GM12878 (cell line): Measurements from ENCODE around the gene FKTN. TPM values are rescaled to one million over a fixed set of nuclear protein-coding genes. Genes with fewer than 3 reads are reported as not detected.

Experiments used
- ATAC-seq: fragments of 200-7000 bp; cut with Tn5 transposase; 3 replicates; pipeline ENCODE4 v1.9.1; 2020; ENCODE audit warnings: mild to moderate bottlenecking, moderate library complexity
- BruUV-seq: library from RNA; stranded (reverse); fragments of 400-500 nt; replicated peaks from 2 replicates; lab custom pipeline; 2021; lab: Mats Ljungman, UMichigan
- CTCF ChIA-PET: fragments of 300-600 bp; sonication (Branson Sonifier 250); formaldehyde crosslinking; extraction: SDS; loops from one replicate; lab custom pipeline; 2021; ENCODE audit warnings: inconsistent platforms; lab: Yijun Ruan, JAX
- POLR2A ChIA-PET: fragments of 350-600 bp; formaldehyde crosslinking; extraction: SDS; loops from one replicate; lab custom pipeline; 2021; ENCODE audit warnings: inconsistent platforms; lab: Charles Lee
- RAD21 ChIA-PET: fragments of 300-600 bp; sonication (Branson Sonifier 250); formaldehyde crosslinking; loops from one replicate; lab custom pipeline; 2023; ENCODE audit warnings: antibody characterized with exemption; ENCODE audit not compliant: unreplicated experiment; lab: Charles Lee
- SMC1A ChIA-PET: fragments of 300-600 bp; sonication (Branson Sonifier 250); formaldehyde crosslinking; loops from one replicate; lab custom pipeline; 2023; ENCODE audit not compliant: unreplicated experiment, uncharacterized antibody; lab: Charles Lee
- DNase-seq: peaks from one replicate; pipeline ENCODE4 v3.0.0-alpha.2; 2011; ENCODE audit warnings: low read depth, low spot score
- FAIRE-seq: peaks from 3 replicates; lab custom pipeline; 2011; peaks lifted over from hg19 to GRCh38; lab: Jason Lieb, UNC
- H2AFZ ChIP-seq: 2 replicates; pipeline ENCODE4 v1.6.0; 2011; ENCODE audit warnings: low read depth, low read length, control low read depth; ENCODE audit not compliant: control insufficient read depth
- H3K27ac ChIP-seq: 2 replicates; pipeline ENCODE4 v1.5.1; 2011; ENCODE audit warnings: control low read depth; ENCODE audit not compliant: control insufficient read depth, insufficient read depth
- H3K27me3 ChIP-seq, 2 experiments: replicated peaks in 1 of 2; 2 replicates each; pipeline versions ENCODE4 v1.6.0 to v1.6.1; 2011; ENCODE audit warnings: low read length in 1 of 2; ENCODE audit not compliant: control insufficient read depth in 2 of 2, insufficient read depth in 2 of 2
- H3K36me3 ChIP-seq, 2 experiments: 2 replicates each; pipeline ENCODE4 v1.5.1; 2011; ENCODE audit warnings: low read length in 1 of 2; ENCODE audit not compliant: control insufficient read depth in 2 of 2, insufficient read depth in 2 of 2
- H3K4me1 ChIP-seq: 2 replicates; pipeline ENCODE4 v1.6.1; 2011; ENCODE audit warnings: mild to moderate bottlenecking, low read length, moderate library complexity, mixed read lengths; ENCODE audit not compliant: control insufficient read depth, insufficient read depth
- H3K4me2 ChIP-seq: 2 replicates; pipeline ENCODE4 v1.6.0; 2011; ENCODE audit warnings: control low read depth; ENCODE audit not compliant: control insufficient read depth, insufficient read depth
- H3K4me3 ChIP-seq: fragments of 200-600 bp; sonication (generic); 2 replicates; pipeline ENCODE4 v1.5.1; 2016
- H3K79me2 ChIP-seq: 2 replicates; pipeline ENCODE4 v1.6.0; 2011; ENCODE audit warnings: low read length; ENCODE audit not compliant: control insufficient read depth, insufficient read depth
- H3K9ac ChIP-seq: 2 replicates; pipeline ENCODE4 v1.8.0; 2011; ENCODE audit warnings: low read length, control low read depth, mixed read lengths; ENCODE audit not compliant: control insufficient read depth, insufficient read depth
- H3K9me3 ChIP-seq: replicated peaks from 3 replicates; pipeline ENCODE4 v1.5.1; 2011; ENCODE audit warnings: mild to moderate bottlenecking, low read length; ENCODE audit not compliant: control insufficient read depth, insufficient read depth
- H4K20me1 ChIP-seq: 2 replicates; pipeline ENCODE4 v1.6.0; 2011; ENCODE audit not compliant: control insufficient read depth, insufficient read depth
- BACH1 ChIP-seq: fragments of 450-650 bp; IDR thresholded peaks from 2 replicates; pipeline ENCODE4 v1.6.1; 2017; ENCODE audit warnings: mild to moderate bottlenecking, borderline replicate concordance
- BMI1 ChIP-seq: fragments of 450-650 bp; IDR thresholded peaks from 2 replicates; pipeline ENCODE4 v1.6.1; 2016; ENCODE audit warnings: mild to moderate bottlenecking, moderate library complexity, borderline replicate concordance
- CBX3 ChIP-seq: fragments of 200-600 bp; sonication (generic); IDR thresholded peaks from 2 replicates; pipeline ENCODE4 v1.6.1; 2016; ENCODE audit warnings: low read depth, borderline replicate concordance
- CTCF ChIP-seq, 3 experiments: IDR thresholded peaks in 2 of 3; conservative IDR thresholded peaks in 1 of 3; 2 replicates each; pipeline ENCODE4 v1.5.1; 2011; ENCODE audit warnings: low read depth in 3 of 3, low read length in 3 of 3, mild to moderate bottlenecking in 3 of 3, control low read depth in 2 of 3, moderate library complexity in 2 of 3, inconsistent platforms in 1 of 3, mixed read lengths in 1 of 3; ENCODE audit not compliant: control insufficient read depth in 2 of 3, insufficient read depth in 1 of 3; ENCODE audit errors: extremely low read depth in 1 of 3
- EZH2 ChIP-seq: IDR thresholded peaks from 2 replicates; pipeline ENCODE4 v1.6.1; 2012; ENCODE audit warnings: low read depth, mild to moderate bottlenecking, control low read depth, inconsistent platforms, low read length, borderline replicate concordance; ENCODE audit not compliant: control insufficient read depth
- HDAC6 ChIP-seq: fragments of 200-600 bp; sonication (generic); IDR thresholded peaks from one replicate; pipeline ENCODE4 v1.8.0; 2017; ENCODE audit warnings: antibody characterized with exemption; ENCODE audit not compliant: unreplicated experiment
- IKZF1 ChIP-seq: fragments of 450-650 bp; conservative IDR thresholded peaks from 2 replicates; pipeline ENCODE4 v1.6.1; 2017; ENCODE audit warnings: antibody characterized with exemption, mild to moderate bottlenecking
- IRF4 ChIP-seq: IDR thresholded peaks from 2 replicates; pipeline ENCODE4 v1.6.1; 2011; ENCODE audit warnings: low read depth, low read length
- MEF2B ChIP-seq: fragments of 450-650 bp; IDR thresholded peaks from 2 replicates; pipeline ENCODE4 v1.6.1; 2018; ENCODE audit warnings: mild to moderate bottlenecking, moderate library complexity; ENCODE audit not compliant: partially characterized antibody, poor library complexity, severe bottlenecking
- RAD21 ChIP-seq: IDR thresholded peaks from 2 replicates; pipeline ENCODE4 v1.6.1; 2011; ENCODE audit warnings: mild to moderate bottlenecking, low read depth, low read length, moderate library complexity; ENCODE audit not compliant: insufficient read depth
- RCOR1 ChIP-seq: conservative IDR thresholded peaks from 2 replicates; pipeline ENCODE4 v1.6.1; 2012; ENCODE audit warnings: low read depth, low read length, improper control_type of control experiment
- RELA ChIP-seq: fragments of 450-650 bp; IDR thresholded peaks from 2 replicates; pipeline ENCODE4 v1.8.0; 2014; ENCODE audit warnings: borderline replicate concordance; ENCODE audit not compliant: partially characterized antibody
- SMC3 ChIP-seq: IDR thresholded peaks from 2 replicates; pipeline ENCODE4 v1.6.1; 2011; ENCODE audit warnings: low read length, improper control_type of control experiment, borderline replicate concordance
- SPI1 ChIP-seq: IDR thresholded peaks from 2 replicates; pipeline ENCODE4 v1.6.1; 2011; ENCODE audit warnings: low read depth, mild to moderate bottlenecking, low read length, moderate library complexity, borderline replicate concordance; ENCODE audit not compliant: insufficient read depth
- TAF1 ChIP-seq: IDR thresholded peaks from 2 replicates; pipeline ENCODE4 v1.6.1; 2011; ENCODE audit warnings: mild to moderate bottlenecking, low read depth, low read length, borderline replicate concordance
- YBX1 ChIP-seq: fragments of 450-650 bp; IDR thresholded peaks from 2 replicates; pipeline ENCODE4 v1.6.1; 2016; ENCODE audit warnings: antibody characterized with exemption
- ZSCAN29 ChIP-seq: fragments of 450-650 bp; IDR thresholded peaks from 2 replicates; pipeline ENCODE4 v1.6.1; 2017; ENCODE audit warnings: mild to moderate bottlenecking, moderate library complexity
- WGBS: methylation state at CpG from one replicate; pipeline ENCODE4 v1.1.6; 2016; ENCODE audit warnings: low lambda C conversion rate; ENCODE audit not compliant: insufficient replicate concordance, insufficient coverage; ENCODE audit errors: missing lambda C conversion rate; 5-methylcytosine and 5-hydroxymethylcytosine counted together
- in situ Hi-C: fragments of 300-500 bp; cut with MboI; formaldehyde crosslinking; loops from 9 replicates; pipeline ENCODE4 v1.14.3; 2018; ENCODE audit warnings: mixed read lengths
- intact Hi-C: fragments of 100-400 bp; cut with micrococcal nuclease; formaldehyde crosslinking; loops from one replicate; pipeline ENCODE4 v1.14.2; 2022; ENCODE audit not compliant: unreplicated experiment
- polyA plus RNA-seq, 11 experiments: library from polyadenylated mRNA; depleted of rRNA in 4 of 11; unstranded in 6 of 11; stranded (reverse) in 5 of 11; fragments of >200 nt; fragmentation: Nextera tagmentation in 4 of 11; fragmentation: Illumina TruSeq in 1 of 11; extraction: Ambion mirVana in 4 of 11; extraction: Trizol in 1 of 11; gene quantifications; 1 replicate in 1 of 11; 2 replicates in 10 of 11; pipeline versions ENCODE4 v1.2.1 to v1.2.3, GENCODE V29; 2011 to 2016; ENCODE audit warnings: inconsistent platforms in 2 of 11, missing spikeins in 2 of 11, low read depth in 1 of 11
- total RNA-seq, 4 experiments: library from RNA; depleted of rRNA in 3 of 4; stranded (reverse); fragments of >200 nt in 3 of 4; fragmentation: Illumina TruSeq in 1 of 4; extraction: Trizol in 1 of 4; gene quantifications; 2 replicates each; pipeline versions ENCODE4 v1.2.1 to v1.2.3, GENCODE V29; 2013 to 2021

FKTN gene
- total and polyA plus RNA-seq, 10 of the 15 experiments (the other 5 are each of a cell fraction or from before 2014, with no cell fraction given), result 3.6 to 15.9 (median 10.6) TPM

- no peak for TF ChIP-seq TAF1
- no peak for TF ChIP-seq HDAC6
- TF ChIP-seq EZH2, result no peak
- TF ChIP-seq ZSCAN29, result no peak
Observed at GRCh38 chr9:105636331-105636730, 78.4 kb downstream of the FKTN start (continued).

- no peaks in the 10 kb centered on the region for H4K20me1 ChIP-seq
- H3K27me3 ChIP-seq, result no peaks in the 10 kb centered on the region
- no peak overlapping the region for H3K4me3 ChIP-seq
- ChIA-PET SMC1A (interaction anchor here (0.6 to 3.3 kb wide), 13 partner anchors 10 to 386 kb away, joined by 3 to 19 read pairs (median 4); no protein-coding TSS in a partner anchor), RAD21 (interaction anchor here (0.7 to 2.4 kb wide), 5 partner anchors 13 to 80 kb away, joined by 3 to 33 read pairs (median 4); partner anchors contain the start of gene TMEM38B), POLR2A (interaction anchor here (0.9 kb wide), 1 partner anchor 80 kb away, joined by 3 read pairs; no protein-coding TSS in a partner anchor), CTCF (interaction anchor here (0.8 to 6.4 kb wide), 24 partner anchors 9 to 244 kb away, joined by 3 to 96 read pairs (median 4); no protein-coding TSS in a partner anchor)
- peaks cover 4% of the 10 kb centered on the region; the same call in 1 of the 2 replicates for H3K4me1 ChIP-seq
- WGBS, result 100% methylated on average over 4 of the region's 4 CpGs
- H2AFZ ChIP-seq, result no peak overlapping the region
- peak; percentile 72 for FAIRE-seq
- 0 out of 4 replicates have a peak, but pooled peaks cover 0 to 4% of the 10 kb centered on the region in 2 experiments for H3K36me3 ChIP-seq
- H3K4me2 ChIP-seq, result no peak overlapping the region
- no TSS peak for BruUV-seq
- H3K79me2 ChIP-seq, result no peaks in the 10 kb centered on the region
- H3K27ac ChIP-seq, result no peak overlapping the region
- intact Hi-C loops (no loop called here), in situ Hi-C loops (no loop called here)
- no peak for DNase-seq
- no peaks in the 10 kb centered on the region; the same call in 2 of the 3 replicates for H3K9me3 ChIP-seq
- ATAC-seq, result peak; percentile 43; the same call in 2 of the 3 replicates
- TF ChIP-seq BACH1 (no peak), IRF4 (no peak), RAD21 (peak; percentile 46; the same call in 1 of the 2 replicates), RCOR1 (no peak), SMC3 (peak; percentile 17; the same call in 1 of the 2 replicates), RELA (no peak), IKZF1 (no peak), YBX1 (no peak), SPI1 (no peak), CBX3 (no peak), BMI1 (no peak), CTCF (IDR thresholded peaks at IDR 0.05 in 2 of 3, conservative IDR thresholded peaks at IDR 0.05 in 1 of 3; ENCODE audit: control insufficient read depth in 2 of 3, extremely low read depth in 1 of 3, insufficient read depth in 1 of 3, low read depth in 3 of 3, low read length in 3 of 3) (peak; percentile 43 to 62 (median 54)), MEF2B (no peak)
- H3K9ac ChIP-seq, result no peak overlapping the region
Observed at GRCh38 chr9:105637787-105638395, 80.0 kb downstream of the FKTN start.
